ENCODE data around the gene IGFL1. TPM values are rescaled to one million over a fixed set of nuclear protein-coding genes. Genes with fewer than 3 reads are reported as not detected.
"Not testable (repeated sequence)": the region's sequence is repeated elsewhere in the genome, so short reads cannot be mapped to it uniquely, and the experiment has no call there.

The IGFL1 gene
- total RNA-seq, 1 experiment from 2014 or later = not detected

DNA sequence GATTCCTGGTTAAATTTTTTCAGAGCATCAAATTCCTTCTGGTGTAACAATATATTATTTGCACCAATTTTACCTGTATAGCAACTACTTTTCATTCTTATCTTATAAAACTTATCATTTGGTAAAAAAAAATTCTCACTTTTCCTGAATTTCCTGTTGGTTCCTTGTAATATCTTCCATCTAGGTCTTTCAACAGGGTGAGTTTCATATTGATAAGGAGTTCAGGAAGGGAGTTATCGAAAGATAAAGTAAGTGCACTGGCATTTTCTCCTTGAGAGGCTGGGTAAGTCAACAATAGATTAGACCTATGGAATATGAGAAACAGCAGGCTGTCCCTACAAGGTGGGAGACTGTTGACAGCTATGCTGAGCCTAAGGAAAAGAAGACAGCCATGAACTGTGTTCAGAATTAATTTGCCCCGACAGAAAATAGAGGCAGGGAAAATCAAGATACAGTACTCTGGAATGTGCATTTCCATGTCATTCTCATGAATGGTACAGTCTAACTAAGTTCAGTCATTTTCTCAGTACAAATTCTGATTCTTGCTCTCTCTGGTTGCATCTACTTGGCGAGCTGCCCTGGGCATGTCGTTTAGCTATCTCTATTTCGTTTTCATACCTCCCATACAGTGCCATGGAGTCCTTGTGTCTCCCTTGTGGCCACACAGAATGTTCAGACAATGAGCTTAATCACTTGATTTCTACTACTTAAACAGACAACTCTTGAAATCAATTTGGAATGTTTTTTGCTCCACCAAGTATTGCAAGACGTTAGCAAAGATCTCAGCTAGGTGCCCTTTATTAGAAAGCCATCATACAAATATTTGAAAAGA, 9.9 kb downstream of the IGFL1 start:
- no peak overlapping the region for H3K4me3 ChIP-seq (ENCODE audit: low read depth, low read length, poor library complexity, severe bottlenecking)
- intact Hi-C loops (cut with micrococcal nuclease; ENCODE audit: unreplicated experiment) = no loop called here
- no peak for DNase-seq (ENCODE audit: low spot score)
- peaks cover 91% of the 10 kb centered on the region for H3K27me3 ChIP-seq (replicated peaks; ENCODE audit: insufficient read depth, low read depth, low read length, poor library complexity)
- no peak overlapping the region for H3K27ac ChIP-seq (ENCODE audit: low read depth, low read length, poor library complexity, severe bottlenecking)
- ChIA-PET CTCF (no interaction called here), POLR2A (ENCODE audit: low non-redundant PET) (no interaction called here)
- H3K4me1 ChIP-seq (ENCODE audit: insufficient read depth, low read length, poor library complexity, severe bottlenecking) = no peaks in the 10 kb centered on the region
- no peak for TF ChIP-seq EZH2 (IDR thresholded peaks at IDR 0.05; ENCODE audit: borderline replicate concordance, low read depth, low read length, poor library complexity, severe bottlenecking)
- no peaks in the 10 kb centered on the region for H3K36me3 ChIP-seq (ENCODE audit: insufficient read depth, low read length, poor library complexity, severe bottlenecking)
- no TSS peak for BruUV-seq (replicated peaks)
- no peaks in the 10 kb centered on the region for H3K9me3 ChIP-seq (ENCODE audit: low read depth, low read length, poor library complexity, severe bottlenecking)

DNA sequence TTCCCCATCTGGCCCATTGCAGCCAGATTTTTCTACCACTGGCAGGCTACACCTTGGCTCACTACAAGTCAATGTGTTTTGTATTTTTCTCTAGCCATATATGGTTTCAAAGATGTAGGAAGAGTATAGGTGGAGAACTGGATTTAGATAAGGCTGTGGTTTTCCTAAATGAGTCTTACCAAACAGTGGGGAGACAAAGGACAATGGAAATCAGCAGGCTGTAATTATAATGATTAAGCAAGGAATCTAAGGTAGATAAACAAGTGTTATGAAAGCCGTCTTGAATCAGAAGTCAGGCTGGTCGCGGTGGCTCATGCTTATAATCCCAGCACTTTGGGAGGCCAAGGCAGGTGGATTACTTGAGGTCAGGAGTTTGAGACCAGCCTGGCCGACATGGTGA, 11.2 kb downstream of the IGFL1 start:
- intact Hi-C loops (cut with micrococcal nuclease; ENCODE audit: unreplicated experiment) = no loop called here
- H3K27me3 ChIP-seq (replicated peaks; ENCODE audit: insufficient read depth, low read depth, low read length, poor library complexity) = peaks cover 95% of the 10 kb centered on the region
- no peak for TF ChIP-seq EZH2 (IDR thresholded peaks at IDR 0.05; ENCODE audit: borderline replicate concordance, low read depth, low read length, poor library complexity, severe bottlenecking)
- TF ChIP-seq, protein P1, sequence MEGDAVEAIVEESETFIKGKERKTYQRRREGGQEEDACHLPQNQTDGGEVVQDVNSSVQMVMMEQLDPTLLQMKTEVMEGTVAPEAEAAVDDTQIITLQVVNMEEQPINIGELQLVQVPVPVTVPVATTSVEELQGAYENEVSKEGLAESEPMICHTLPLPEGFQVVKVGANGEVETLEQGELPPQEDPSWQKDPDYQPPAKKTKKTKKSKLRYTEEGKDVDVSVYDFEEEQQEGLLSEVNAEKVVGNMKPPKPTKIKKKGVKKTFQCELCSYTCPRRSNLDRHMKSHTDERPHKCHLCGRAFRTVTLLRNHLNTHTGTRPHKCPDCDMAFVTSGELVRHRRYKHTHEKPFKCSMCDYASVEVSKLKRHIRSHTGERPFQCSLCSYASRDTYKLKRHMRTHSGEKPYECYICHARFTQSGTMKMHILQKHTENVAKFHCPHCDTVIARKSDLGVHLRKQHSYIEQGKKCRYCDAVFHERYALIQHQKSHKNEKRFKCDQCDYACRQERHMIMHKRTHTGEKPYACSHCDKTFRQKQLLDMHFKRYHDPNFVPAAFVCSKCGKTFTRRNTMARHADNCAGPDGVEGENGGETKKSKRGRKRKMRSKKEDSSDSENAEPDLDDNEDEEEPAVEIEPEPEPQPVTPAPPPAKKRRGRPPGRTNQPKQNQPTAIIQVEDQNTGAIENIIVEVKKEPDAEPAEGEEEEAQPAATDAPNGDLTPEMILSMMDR (conservative IDR thresholded peaks at IDR 0.05; ENCODE audit: low read depth, low read length) = no peak
- no peak overlapping the region for H3K4me3 ChIP-seq (ENCODE audit: low read depth, low read length, poor library complexity, severe bottlenecking)
- POLR2A ChIA-PET (ENCODE audit: low non-redundant PET) = no interaction called here
- peaks cover 1% of the 10 kb centered on the region for H3K4me1 ChIP-seq (ENCODE audit: insufficient read depth, low read length, poor library complexity, severe bottlenecking)
- no peak for DNase-seq (ENCODE audit: low spot score)
- BruUV-seq (replicated peaks) = no TSS peak
- no peak overlapping the region for H3K27ac ChIP-seq (ENCODE audit: low read depth, low read length, poor library complexity, severe bottlenecking)
- H3K36me3 ChIP-seq (ENCODE audit: insufficient read depth, low read length, poor library complexity, severe bottlenecking) = no peaks in the 10 kb centered on the region
- CTCF ChIA-PET = no interaction called here
- H3K9me3 ChIP-seq (ENCODE audit: low read depth, low read length, poor library complexity, severe bottlenecking) = no peaks in the 10 kb centered on the region

DNA sequence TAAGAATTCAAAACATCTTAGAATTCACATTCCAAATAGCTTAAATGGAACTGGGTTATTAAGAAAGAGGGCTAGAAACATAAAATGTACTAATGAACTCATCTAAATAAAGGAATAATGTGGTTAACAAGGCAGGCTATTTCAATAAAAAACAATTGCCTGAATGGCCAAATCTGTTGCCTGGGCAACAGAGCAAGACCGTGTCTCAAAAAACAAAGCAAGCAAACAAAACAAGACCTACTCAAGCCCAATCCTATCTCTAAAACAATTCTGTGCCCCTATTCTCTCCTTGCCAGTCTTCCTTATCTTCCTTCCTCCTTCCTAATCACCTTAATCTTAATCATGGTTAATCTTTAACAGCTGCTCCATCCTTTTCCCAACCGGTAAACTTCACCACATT, 12.1 kb downstream of the IGFL1 start:
- POLR2A ChIA-PET (ENCODE audit: low non-redundant PET) = interaction anchor here (0.6 kb wide), 1 partner anchor 40 kb away, joined by 4 read pairs; no protein-coding TSS in a partner anchor
- no peak for DNase-seq (ENCODE audit: low spot score)
- intact Hi-C loops (cut with micrococcal nuclease; ENCODE audit: unreplicated experiment) = no loop called here
- Histone ChIP-seq H3K9me3 (ENCODE audit: low read depth, low read length, poor library complexity, severe bottlenecking) (no peaks in the 10 kb centered on the region), H3K27ac (ENCODE audit: low read depth, low read length, poor library complexity, severe bottlenecking) (no peak overlapping the region), H3K4me3 (ENCODE audit: low read depth, low read length, poor library complexity, severe bottlenecking) (no peak overlapping the region), H3K36me3 (ENCODE audit: insufficient read depth, low read length, poor library complexity, severe bottlenecking) (no peaks in the 10 kb centered on the region), H3K4me1 (ENCODE audit: insufficient read depth, low read length, poor library complexity, severe bottlenecking) (peaks cover 5% of the 10 kb centered on the region), H3K27me3 (replicated peaks; ENCODE audit: insufficient read depth, low read depth, low read length, poor library complexity) (peaks cover 95% of the 10 kb centered on the region)
- TF ChIP-seq, protein P1 (conservative IDR thresholded peaks at IDR 0.05; ENCODE audit: low read depth, low read length) = no peak
- TF ChIP-seq EZH2 (IDR thresholded peaks at IDR 0.05; ENCODE audit: borderline replicate concordance, low read depth, low read length, poor library complexity, severe bottlenecking) = no peak
- BruUV-seq (replicated peaks) = no TSS peak
- CTCF ChIA-PET = no interaction called here

DNA sequence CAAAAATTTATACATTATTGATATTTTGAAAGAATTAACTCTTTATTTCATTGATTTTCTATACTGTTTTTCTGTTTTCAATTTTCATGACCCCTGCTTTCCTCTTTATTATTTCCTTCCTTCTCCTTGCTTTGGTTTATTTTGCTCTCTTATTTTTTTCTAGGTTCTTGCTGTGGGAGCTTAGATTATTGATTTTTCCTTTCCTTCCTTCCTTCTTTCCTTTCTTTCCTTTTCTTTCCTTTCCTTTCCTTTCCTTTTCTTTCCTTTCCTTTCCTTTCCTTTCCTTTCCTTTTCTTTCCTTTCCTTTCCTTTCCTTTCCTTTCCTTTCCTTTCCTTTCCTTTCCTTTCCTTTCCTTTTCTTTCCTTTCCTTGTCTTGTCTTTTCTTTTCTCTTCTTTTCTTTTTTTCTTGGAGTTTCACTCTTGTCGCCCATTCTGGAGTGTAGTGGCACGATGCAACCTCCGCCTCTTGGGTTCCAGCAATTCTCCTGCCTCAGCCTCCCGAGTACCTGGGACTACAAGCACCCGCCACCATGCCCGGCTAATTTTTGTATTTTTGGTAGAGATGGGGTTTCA, 13.6 kb downstream of the IGFL1 start:
- DNase-seq (ENCODE audit: low spot score); H3K9me3 ChIP-seq (ENCODE audit: low read depth, low read length, poor library complexity, severe bottlenecking); H3K4me1 ChIP-seq (ENCODE audit: insufficient read depth, low read length, poor library complexity, severe bottlenecking); H3K27ac ChIP-seq (ENCODE audit: low read depth, low read length, poor library complexity, severe bottlenecking); H3K4me3 ChIP-seq (ENCODE audit: low read depth, low read length, poor library complexity, severe bottlenecking); POLR2A ChIA-PET (ENCODE audit: low non-redundant PET); CTCF ChIA-PET; BruUV-seq (replicated peaks); H3K36me3 ChIP-seq (ENCODE audit: insufficient read depth, low read length, poor library complexity, severe bottlenecking); intact Hi-C loops (cut with micrococcal nuclease; ENCODE audit: unreplicated experiment): not testable (repeated sequence)
- H3K27me3 ChIP-seq (replicated peaks; ENCODE audit: insufficient read depth, low read depth, low read length, poor library complexity) = peaks cover 92% of the 10 kb centered on the region
